Measurements from ENCODE around the gene B3GALT2.

B3GALT2 gene

DNA sequence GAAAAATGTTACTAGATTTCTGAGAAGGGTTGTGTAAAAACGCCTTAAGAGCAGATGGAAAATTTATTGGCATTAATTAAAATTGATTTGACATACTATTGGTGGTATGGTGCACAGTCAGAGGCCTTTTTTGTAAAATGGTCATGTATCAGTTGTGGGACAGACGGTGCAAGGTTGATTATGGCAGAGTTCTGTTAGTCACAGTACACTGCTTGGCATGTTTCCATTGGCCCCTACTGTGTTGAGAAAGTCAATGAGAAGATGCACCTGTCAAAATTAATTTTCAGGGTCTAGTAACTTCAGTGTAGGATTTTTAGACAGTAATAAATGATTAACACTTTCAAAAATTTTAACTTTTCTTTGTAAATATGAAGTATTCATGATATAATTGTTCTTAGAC lies 4.4 kb downstream of the B3GALT2 start:
- no peak for DNase-seq (ENCODE audit: low read depth, low spot score)

DNA sequence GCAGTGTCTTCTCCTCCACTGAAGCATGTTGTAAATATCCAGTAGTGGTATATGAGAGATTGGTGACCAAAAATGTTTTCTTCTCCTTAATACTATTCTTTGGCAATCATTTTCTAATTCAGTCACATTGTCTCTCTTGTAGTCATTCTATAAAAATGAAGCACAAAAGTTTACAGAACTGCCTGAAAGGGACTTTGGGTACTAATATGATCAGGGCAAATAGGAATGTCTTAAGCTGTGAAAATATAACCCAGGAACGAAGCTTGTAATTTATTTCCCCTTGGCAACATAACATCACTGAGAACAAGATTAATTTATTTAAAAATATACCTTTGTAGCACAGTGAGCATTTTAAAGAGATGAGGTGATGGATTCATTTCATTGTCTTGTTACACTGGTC lies 4.9 kb downstream of the B3GALT2 start:
- DNase-seq (ENCODE audit: low read depth, low spot score) = no peak

DNA sequence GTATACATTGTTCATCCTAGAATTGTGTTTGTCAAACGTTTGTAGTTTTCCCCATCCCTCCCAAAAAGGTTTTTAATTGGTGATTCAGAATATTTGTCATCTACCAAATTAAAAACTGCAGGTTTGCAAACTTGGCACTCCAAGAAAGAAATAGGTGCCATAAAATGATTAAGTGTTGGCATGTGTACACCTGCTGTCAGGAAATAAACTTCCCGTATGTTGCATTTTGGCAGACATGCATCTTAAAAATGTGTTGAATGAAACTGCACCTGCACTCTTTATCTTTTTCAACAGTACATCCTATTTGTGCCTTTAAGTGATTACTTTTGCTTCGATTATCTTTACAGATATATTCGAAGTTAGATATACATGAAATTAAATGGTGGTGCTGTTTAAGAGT lies 7.3 kb downstream of the B3GALT2 start:
- no peak for DNase-seq (ENCODE audit: low read depth, low spot score)

DNA sequence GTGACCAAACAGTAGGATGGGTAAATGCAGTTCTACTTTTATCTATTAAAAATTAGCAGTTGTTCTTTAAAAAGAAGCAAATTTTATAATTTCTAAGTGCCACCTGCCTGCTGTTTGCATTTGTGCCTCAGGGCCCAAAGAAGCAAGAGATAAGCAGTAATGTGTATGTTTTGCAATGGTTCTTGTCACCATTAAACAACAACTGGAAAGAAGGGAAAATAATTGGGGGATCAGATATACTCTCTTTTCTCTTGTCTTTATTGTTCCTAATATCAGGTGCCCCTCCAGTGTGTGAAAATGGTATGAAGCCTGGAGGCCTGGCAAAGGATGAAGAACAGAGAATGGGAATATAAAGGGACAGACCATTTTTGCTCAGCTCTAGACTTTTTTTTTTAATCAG lies 9.6 kb downstream of the B3GALT2 start:
- no peak for DNase-seq (ENCODE audit: low read depth, low spot score)

DNA sequence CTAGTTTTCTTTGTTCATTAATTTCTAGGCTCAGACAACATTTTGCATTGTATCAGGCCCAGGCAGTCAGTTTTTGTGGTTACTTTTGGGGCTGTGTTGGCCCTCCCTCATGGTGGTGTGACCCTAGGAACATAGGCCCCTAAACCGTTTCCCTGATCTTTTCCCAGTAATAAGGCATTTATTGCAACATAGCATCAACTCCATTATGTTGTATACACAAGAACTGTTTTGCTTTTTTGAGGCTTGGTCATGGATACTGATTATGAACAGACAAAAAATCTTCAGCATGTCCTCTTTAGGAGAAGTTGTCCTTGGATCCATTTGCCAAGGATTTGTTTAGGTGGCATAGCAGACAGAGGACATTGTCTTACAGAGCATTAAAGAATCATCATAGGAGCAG lies 10.3 kb downstream of the B3GALT2 start:
- no peak for DNase-seq (ENCODE audit: low read depth, low spot score)

DNA sequence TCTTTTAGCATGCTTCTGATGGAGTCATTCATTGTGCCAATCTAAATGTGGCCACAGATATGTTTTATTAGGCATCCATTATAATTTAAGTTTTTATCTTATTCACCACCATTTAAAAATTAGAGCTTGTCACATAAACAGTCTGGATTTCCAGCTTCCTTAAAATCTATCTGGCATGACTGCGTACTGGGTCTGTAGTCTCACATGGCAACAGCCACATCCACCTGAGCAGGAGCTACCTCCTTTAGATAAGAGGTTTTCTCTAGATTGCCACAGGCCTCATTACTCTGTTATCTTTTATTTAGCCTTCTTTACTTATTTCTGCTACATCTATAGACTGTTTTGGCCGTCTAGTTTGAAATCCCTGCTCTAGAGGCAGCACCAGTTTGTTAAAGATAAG lies 29.1 kb downstream of the B3GALT2 start:
- no peak for DNase-seq (ENCODE audit: low read depth, low spot score)

DNA sequence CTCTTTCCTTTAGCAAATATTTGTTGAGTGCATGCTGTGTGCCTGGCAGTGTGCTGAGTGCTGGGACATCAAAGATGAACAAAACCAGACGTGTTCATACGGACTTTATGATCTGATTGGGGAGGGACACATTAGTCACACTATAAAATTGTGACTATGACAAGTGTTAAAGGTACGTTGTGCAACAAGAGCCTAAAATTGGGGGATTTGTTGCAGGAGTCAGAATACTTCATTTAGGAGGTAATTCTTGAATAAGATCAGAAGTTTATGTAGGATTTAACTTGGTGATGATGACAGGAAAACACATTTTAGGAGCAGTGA lies 29.6 kb downstream of the B3GALT2 start:
- DNase-seq (ENCODE audit: low read depth, low spot score) = no peak

DNA sequence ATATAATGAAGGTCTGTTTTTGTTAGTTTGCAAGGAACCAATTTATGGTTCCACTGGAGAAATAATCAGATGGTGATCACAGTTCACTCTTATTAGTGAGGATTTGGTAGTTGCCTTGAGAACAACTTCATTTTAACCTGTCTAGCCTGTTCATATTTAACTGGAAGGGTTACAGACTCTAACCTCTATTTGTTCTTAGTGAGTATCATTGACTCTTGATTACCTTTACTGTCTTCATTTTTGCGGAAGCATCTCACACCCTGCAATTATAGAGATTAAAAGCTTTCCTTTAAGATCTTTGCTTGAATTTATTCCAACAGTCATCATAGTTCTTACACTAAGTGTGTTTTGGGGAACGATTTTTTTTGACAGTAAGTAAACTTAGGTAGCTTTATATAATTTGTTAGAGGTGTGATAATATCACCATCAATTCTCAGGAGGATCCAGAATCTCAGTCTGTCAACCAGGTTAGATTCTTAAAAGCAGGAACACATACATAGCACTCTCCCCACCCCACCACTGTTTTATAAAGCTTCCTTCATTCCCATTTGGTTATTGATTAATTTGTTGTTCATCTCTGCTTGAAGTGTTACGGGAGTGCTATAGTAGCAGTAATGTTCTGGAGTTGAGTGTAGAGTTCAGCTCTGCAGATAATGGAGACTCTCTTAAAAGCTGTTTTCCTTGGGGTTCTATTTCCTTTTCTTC lies 30.1 kb downstream of the B3GALT2 start:
- DNase-seq (ENCODE audit: low read depth, low spot score) = no peak

DNA sequence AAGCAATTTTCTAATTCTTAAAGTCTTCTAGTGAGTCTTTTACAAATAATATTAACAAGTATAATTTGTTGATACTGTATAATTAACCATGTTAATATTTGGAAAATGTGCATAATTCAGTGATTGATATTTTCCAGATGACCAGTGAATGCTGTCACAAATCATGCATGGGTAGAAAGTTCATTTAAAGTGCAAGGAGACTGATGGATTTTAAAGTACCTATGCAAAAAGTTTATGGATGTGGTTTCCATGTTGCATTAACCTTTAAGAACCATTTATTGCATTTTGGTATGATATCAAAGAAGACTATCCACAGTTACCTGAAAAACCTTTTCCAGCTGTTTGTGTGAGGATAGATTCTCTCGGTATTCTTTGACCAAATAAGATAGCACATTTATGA lies 41.4 kb downstream of the B3GALT2 start:
- DNase-seq (ENCODE audit: low read depth, low spot score) = no peak

DNA sequence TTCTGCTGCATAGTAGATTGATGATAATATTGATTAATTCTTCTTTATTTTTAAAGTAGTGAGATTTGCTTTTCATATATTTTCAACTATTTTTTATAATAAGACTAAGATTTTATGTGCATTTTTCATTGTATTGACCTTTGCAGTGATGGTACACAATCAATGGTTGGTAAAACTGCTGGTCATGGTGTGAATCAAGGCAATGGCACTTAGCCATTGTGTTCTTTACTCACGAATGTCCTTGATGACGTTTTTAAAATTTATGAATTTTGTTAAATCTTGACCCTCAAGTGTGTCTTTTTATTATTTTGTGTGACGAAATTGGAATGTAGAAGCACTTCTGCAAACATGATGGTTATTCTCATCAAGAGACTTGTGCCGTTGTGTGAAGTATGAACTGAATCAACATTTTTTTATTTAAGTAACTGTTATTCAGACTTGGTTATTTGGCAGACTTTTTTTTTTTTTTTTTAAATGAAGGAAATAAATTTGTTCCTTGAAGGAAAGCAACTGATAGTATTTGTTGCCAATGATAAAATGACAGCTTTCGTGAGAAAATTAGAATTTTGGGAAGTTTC lies 42.0 kb downstream of the B3GALT2 start:
- DNase-seq (ENCODE audit: low read depth, low spot score) = no peak

DNA sequence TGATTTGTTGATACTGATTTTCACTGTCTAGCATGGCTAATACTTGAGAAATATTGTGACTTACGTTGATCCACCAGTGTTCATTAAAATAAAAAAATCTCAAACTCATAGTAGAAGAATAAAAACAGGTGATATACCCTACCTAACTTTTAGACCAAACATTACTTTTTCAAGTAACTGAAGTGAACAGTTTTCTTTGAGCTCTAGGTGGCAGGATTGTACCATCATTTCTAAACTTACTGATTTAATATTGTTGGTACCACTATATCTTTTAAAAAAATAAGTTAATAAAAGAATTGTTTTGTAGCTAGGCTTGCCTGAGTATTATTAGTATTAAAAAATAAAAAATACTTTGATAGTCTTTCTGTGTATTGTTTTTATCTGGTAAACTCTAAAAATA lies 43.1 kb downstream of the B3GALT2 start:
- no peak for DNase-seq (ENCODE audit: low read depth, low spot score)

DNA sequence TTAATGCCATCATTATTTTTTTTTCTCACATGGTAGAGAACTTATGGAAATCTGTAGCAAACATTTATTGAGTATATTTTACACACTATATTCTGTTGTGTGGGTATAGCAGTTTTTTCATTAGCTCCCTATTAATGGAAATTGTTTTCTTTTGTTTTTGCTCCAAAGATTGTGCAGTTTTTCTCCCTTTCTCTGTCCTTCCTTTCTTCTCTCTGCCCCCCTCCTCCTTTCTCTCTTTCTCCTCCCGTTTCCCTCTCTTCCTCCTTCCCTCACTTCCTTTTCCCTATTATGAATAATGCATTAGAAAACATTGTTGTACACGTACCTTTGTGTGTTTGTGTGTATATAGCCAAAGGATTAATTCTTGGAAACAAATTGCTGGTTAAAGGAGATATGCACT lies 44.0 kb downstream of the B3GALT2 start:
- no peak for DNase-seq (ENCODE audit: low read depth, low spot score)

DNA sequence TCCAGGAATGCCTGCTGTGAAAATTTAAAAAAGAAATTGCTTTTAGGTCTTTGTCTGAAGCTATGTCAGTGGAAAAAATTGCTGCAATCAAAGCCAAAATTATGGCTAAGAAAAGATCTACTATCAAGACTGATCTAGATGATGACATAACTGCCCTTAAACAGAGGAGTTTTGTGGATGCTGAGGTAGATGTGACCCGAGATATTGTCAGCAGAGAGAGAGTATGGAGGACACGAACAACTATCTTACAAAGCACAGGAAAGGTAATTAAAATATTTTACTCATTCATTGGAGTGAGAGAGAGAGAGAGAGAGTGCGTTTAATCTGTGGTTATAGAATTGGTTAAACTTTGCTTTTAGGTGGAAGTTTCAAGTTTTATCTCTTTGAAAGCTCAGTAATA lies 44.6 kb downstream of the B3GALT2 start:
- no peak for DNase-seq (ENCODE audit: low read depth, low spot score)

DNA sequence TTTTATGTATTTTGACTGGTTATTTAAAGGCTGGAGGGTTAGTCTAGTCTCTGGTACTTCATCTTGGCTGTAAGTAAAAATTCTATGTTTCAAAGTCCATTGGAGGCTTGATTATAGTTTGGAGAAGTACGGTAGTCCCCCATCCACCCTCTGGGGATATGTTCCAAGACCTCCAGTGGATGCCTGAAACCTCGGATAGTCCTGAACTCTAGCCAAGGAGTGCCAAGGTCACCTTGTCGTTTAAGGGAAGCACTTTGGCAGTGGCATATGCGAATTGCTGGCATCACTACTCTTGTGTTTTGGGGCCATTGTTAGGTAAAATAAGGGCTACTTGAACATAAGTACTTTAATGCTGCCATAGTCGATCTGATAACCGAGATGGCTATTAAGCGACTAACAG lies 46.2 kb downstream of the B3GALT2 start:
- DNase-seq (ENCODE audit: low read depth, low spot score) = no peak

DNA sequence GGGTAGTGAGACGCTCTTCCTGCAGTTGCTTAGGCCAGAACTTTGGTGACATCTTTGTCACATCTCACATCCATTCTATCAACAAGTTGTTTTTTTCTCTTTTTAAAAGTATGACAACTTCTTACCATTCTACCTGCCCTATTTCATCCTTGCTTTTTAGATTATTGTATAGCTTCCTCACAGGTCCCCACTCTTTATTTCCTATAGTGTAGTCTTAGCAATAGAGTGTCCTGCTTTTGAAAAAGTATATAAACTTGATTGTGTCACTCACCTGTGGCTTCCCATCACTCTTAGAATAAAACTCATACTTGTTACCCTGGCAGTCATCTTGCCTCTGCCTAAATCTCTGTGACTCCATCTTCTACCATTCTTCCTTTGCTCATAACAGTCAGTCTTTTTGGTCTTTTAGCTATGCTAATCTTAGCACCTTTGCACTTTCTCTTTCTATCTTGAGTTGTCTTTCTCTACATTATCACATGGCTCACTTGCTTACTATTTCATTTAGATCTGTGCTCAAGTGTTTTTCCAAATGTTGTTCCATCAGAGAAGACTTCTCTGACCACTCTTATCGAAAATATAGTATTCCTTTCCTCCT lies 55.0 kb downstream of the B3GALT2 start:
- DNase-seq (ENCODE audit: low read depth, low spot score) = no peak
